ENCODE data around the gene CNOT2.

CNOT2 gene

GRCh38 chr12:70353780-70354660 is 110.8 kb downstream of the CNOT2 start:
- H3K4me3 Mint-ChIP-seq = no peak overlapping the region
- no peaks in the 10 kb centered on the region for H3K4me1 Mint-ChIP-seq
- no peak overlapping the region for H3K27ac Mint-ChIP-seq
- peaks cover 21% of the 10 kb centered on the region for H3K36me3 Mint-ChIP-seq (ENCODE audit: low read depth)
- no peak for TF ChIP-seq CTCF (IDR thresholded peaks at IDR 0.05)
- H3K9me3 Mint-ChIP-seq = no peaks in the 10 kb centered on the region
- H3K27me3 Mint-ChIP-seq (ENCODE audit: low read depth, poor library complexity) = no peaks in the 10 kb centered on the region
- no peak for DNase-seq

GRCh38 chr12:70354787-70355186 is 111.6 kb downstream of the CNOT2 start:
- Mint-ChIP-seq H3K9me3 (no peaks in the 10 kb centered on the region), H3K27me3 (ENCODE audit: low read depth, poor library complexity) (no peaks in the 10 kb centered on the region), H3K4me1 (no peaks in the 10 kb centered on the region), H3K4me3 (no peak overlapping the region), H3K27ac (no peak overlapping the region), H3K36me3 (ENCODE audit: low read depth) (peaks cover 21% of the 10 kb centered on the region)
- no peak for TF ChIP-seq CTCF (IDR thresholded peaks at IDR 0.05)
- DNase-seq = no peak

GRCh38 chr12:70355972-70356371 is 112.7 kb downstream of the CNOT2 start:
- H3K27ac Mint-ChIP-seq = no peak overlapping the region
- peaks cover 21% of the 10 kb centered on the region for H3K36me3 Mint-ChIP-seq (ENCODE audit: low read depth)
- no peaks in the 10 kb centered on the region for H3K4me1 Mint-ChIP-seq
- no peak for DNase-seq
- TF ChIP-seq CTCF (IDR thresholded peaks at IDR 0.05) = no peak
- H3K4me3 Mint-ChIP-seq = no peak overlapping the region
- H3K9me3 Mint-ChIP-seq = no peaks in the 10 kb centered on the region
- H3K27me3 Mint-ChIP-seq (ENCODE audit: low read depth, poor library complexity) = no peaks in the 10 kb centered on the region

- Mint-ChIP-seq H3K36me3 (ENCODE audit: low read depth) (peaks cover 5% of the 10 kb centered on the region), H3K27me3 (ENCODE audit: low read depth, poor library complexity) (peaks cover 17% of the 10 kb centered on the region), H3K4me3 (no peak overlapping the region), H3K9me3 (peaks cover 3% of the 10 kb centered on the region), H3K4me1 (peaks cover under 1% of the 10 kb centered on the region), H3K27ac (no peak overlapping the region)
- DNase-seq = no peak
- TF ChIP-seq CTCF (IDR thresholded peaks at IDR 0.05) = no peak
Observed at GRCh38 chr12:70359458-70360197, 116.4 kb downstream of the CNOT2 start.

GRCh38 chr12:70360218-70360617 is 117.0 kb downstream of the CNOT2 start:
- no peak for DNase-seq
- TF ChIP-seq CTCF (IDR thresholded peaks at IDR 0.05) = no peak
- Mint-ChIP-seq H3K4me3 (no peak overlapping the region), H3K9me3 (peaks cover 3% of the 10 kb centered on the region), H3K27ac (no peak overlapping the region), H3K36me3 (ENCODE audit: low read depth) (no peaks in the 10 kb centered on the region), H3K27me3 (ENCODE audit: low read depth, poor library complexity) (peaks cover 23% of the 10 kb centered on the region), H3K4me1 (peaks cover 6% of the 10 kb centered on the region)
